GM12872 (cell line): ENCODE measurements around the gene GCN1.

Experiments used
- TF ChIP-seq, protein P1 (sequence below): IDR thresholded peaks from 3 replicates; pipeline ENCODE4 v1.5.1; 2011; ENCODE audit warnings: low read depth, mild to moderate bottlenecking, low read length, moderate library complexity; ENCODE audit not compliant: insufficient read depth

GCN1 gene

DNA sequence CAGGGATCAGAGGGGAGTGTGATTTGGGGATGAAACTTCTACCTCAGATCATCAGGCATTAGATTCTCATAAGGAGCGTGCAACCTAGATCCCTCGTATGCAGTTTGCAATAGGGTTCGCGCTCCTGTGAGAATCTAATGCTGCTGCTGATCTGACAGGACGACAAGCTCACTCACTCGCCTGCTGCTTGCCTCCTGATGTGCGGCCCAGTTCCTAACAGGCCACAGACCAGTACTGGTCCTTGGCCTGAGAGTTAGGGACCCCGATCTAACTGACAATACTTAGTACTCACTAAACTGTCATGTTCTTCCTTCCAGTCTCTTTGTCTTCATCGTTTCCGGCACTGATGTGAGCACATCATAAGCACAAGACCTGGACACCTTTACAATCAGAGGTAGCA lies 11.7 kb upstream of the GCN1 start:
- TF ChIP-seq, protein P1, sequence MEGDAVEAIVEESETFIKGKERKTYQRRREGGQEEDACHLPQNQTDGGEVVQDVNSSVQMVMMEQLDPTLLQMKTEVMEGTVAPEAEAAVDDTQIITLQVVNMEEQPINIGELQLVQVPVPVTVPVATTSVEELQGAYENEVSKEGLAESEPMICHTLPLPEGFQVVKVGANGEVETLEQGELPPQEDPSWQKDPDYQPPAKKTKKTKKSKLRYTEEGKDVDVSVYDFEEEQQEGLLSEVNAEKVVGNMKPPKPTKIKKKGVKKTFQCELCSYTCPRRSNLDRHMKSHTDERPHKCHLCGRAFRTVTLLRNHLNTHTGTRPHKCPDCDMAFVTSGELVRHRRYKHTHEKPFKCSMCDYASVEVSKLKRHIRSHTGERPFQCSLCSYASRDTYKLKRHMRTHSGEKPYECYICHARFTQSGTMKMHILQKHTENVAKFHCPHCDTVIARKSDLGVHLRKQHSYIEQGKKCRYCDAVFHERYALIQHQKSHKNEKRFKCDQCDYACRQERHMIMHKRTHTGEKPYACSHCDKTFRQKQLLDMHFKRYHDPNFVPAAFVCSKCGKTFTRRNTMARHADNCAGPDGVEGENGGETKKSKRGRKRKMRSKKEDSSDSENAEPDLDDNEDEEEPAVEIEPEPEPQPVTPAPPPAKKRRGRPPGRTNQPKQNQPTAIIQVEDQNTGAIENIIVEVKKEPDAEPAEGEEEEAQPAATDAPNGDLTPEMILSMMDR = no peak

DNA sequence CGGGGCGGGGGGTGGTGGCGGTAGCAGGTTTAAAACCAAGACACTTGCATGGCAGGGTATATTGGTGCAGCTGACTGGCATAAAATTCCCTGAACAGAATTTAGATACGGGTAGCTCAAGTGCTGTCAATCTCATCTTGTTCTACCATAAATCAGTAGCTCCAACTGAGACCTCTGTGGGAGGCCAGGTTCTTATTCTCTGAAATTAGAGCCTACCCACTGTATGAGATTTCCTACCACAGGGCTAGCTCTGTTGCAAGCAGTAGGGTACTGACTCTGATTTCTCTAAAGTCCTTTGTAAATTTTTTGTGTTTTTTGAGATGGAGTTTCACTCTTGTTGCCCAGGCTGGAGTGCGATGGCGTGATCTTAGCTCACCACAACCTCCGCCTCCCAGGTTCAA lies 9.7 kb upstream of the GCN1 start:
- TF ChIP-seq, protein P1 = no peak

DNA sequence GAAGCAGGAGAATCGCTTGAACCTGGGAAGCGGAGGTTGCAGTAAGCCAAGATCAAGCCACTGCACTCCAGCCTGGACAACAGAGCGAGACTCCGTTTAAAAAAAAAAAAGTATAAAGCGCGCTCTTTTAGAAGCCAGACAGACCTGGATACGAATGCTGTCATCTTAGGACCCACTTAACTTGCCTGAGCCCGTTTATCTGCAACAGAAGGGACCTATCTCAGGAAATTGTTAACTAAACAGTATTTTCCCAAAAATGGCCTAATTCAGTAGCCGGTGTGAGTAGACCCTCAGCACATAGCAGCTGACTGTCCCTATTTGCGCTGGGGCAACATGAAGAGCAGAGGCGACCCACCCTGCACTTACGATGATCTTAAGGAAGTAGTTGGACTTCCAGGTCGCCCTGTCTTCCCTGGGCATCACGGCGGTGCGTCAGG lies 5.9 kb upstream of the GCN1 start:
- TF ChIP-seq, protein P1 = no peak

DNA sequence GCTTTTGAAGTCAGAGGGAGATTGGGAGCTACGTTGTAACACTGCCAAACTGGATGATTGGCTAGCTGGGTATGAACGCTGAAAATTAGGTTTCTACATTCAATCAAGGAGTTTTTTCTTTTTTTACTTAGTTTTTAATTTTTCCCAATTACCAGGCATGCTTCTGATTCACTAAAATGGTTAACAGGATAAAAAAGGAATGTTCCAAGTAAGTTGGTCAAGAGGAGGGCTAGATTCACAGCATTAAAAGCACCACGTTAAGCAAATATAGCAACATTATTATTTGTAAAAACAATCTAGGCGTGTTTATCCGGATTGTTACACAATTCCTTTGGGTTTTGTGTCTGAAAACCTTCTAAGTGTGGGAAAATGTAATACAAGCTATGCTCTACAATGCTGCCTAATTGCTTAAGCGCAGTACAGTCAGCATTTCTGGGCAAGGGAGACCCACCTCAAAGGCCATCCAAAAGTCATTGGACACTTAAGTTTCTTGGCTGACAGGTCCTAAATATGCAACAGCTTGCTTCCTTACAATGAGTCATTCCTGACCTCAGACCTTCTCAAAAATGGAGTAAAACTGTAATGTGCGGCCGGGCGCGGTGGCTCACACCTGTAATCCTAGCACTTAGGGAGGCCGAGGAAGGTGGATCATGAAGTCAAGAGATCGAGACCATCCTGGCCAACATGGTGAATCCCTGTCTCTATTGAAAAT lies 5.2 kb upstream of the GCN1 start:
- TF ChIP-seq, protein P1 = no peak

DNA sequence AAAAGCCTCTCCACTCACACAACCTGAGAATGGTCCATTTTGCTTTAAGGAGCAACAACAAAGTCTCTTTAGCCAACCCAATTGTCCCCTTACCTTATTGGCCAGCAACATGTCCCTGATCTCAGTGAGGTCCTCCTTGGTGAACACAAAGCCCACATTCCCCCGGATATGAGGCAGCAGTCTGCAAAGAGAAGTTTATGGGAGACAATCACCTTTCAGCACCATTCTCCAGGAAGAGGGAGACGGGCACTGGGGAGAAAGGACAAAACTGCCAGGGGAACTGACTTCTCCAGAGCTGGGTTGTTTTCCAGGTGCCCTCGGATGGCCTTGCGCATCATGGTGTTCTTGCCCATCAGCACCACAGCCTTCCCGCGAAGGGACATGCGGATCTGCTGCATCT lies 4.5 kb upstream of the GCN1 start:
- TF ChIP-seq, protein P1 = no peak

DNA sequence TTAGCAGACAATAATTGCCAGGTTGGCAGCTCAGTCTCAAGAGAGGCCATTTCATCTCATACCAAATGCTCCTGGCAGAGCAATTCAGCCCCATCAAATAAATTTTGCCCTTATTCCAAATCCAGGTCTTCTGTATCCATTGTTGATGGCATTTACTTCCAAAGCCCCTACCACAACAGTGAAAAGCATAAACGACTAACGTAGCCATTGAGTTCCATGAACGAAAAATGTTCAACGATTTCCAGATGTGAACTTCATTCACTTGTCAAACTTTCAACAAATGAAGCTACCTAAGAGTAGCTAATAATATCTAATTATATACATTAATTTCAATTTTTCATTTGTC lies 3.0 kb upstream of the GCN1 start:
- TF ChIP-seq, protein P1 = no peak

DNA sequence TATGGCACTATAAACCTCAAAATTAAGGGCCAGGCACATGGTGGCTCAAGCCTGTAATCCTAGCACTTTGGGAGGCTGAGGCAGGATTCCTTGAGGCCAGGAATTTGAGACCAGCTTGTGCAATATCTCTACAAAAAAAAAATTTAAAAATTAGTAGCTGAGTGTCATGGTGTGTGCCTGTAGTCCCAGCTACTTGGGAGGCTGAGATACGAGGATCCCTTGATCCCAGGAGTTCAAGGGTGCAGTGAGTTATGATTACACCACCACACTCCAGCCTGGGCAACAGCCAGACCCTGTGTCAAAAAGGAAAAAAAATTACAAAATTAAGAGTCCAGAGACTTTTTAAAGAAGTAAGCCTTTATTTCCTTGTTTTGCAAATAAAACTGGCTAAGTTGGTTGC lies 1.8 kb upstream of the GCN1 start:
- TF ChIP-seq, protein P1 = no peak

DNA sequence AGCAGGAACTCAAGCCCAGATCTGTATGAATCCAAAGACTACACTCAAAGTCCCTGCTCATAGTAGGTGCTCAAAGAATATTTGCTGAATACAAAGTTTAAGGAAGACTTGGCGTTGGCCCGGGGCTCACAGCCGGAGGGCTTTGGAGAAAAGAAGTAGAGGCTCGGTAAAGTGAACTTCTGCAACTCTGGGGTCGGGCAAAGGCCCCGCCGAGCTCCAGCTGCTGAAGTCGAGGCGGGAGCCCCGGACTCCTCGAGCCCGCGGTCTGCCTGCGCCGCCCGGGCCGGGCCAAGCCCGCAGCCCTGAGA lies 335 bp downstream of the GCN1 start:
- TF ChIP-seq, protein P1 = no peak
